NCI-H510A treated with DMSO at 0.1 percent for 48 hours (cell line): ENCODE data around the gene RILP.
"Not testable (repeated sequence)": the region's sequence is repeated elsewhere in the genome, so short reads cannot be mapped to it uniquely, and the experiment has no call there.

Experiments used
- DNase-seq: peaks from one replicate; lab custom pipeline; 2025; lab: John Stamatoyannopoulos, UW

The RILP gene

GRCh38 chr17:1649844-1650501 is at the start of gene RILP:
RILP (minus strand) TSS chr17:1649866; CDS start chr17:1649804, 62 bp downstream.
- no peak for DNase-seq

- no peak for DNase-seq
These were observed 48.0 kb upstream of the RILP start for GRCh38 chr17:1697681-1698080.

GRCh38 chr17:1695365-1695764 is 45.7 kb upstream of the RILP start:
- DNase-seq = no peak

- DNase-seq = no peak
These were observed 43.7 kb upstream of the RILP start for GRCh38 chr17:1693339-1693738.

GRCh38 chr17:1690544-1691221 is 41.0 kb upstream of the RILP start:
- no peak for DNase-seq

GRCh38 chr17:1688405-1688804 is 38.7 kb upstream of the RILP start:
- DNase-seq = not testable (repeated sequence)

GRCh38 chr17:1686086-1686485 is 36.4 kb upstream of the RILP start:
- no peak for DNase-seq

- DNase-seq = peak; percentile 90
These were observed 34.9 kb upstream of the RILP start, which contains the start of gene PRPF8 for GRCh38 chr17:1684378-1685189. PRPF8 (minus strand) TSS chr17:1684867; CDS start chr17:1684571, 296 bp downstream.

GRCh38 chr17:1683459-1683858 is 33.8 kb upstream of the RILP start:
- no peak for DNase-seq

GRCh38 chr17:1676401-1676800 is 26.7 kb upstream of the RILP start:
- DNase-seq = no peak

GRCh38 chr17:1673041-1673785 is 23.5 kb upstream of the RILP start:
- DNase-seq = no peak

GRCh38 chr17:1663934-1664333 is 14.3 kb upstream of the RILP start:
- not testable (repeated sequence) for DNase-seq

- no peak for DNase-seq
These were observed 11.4 kb upstream of the RILP start for GRCh38 chr17:1661045-1661444.

GRCh38 chr17:1658100-1658499 is 8.4 kb upstream of the RILP start:
- DNase-seq = no peak

GRCh38 chr17:1653735-1654134 is 4.1 kb upstream of the RILP start:
- DNase-seq = no peak

- DNase-seq = not testable (repeated sequence)
These were observed 3.1 kb upstream of the RILP start for GRCh38 chr17:1652794-1653193.

- no peak for DNase-seq
These were observed 1.8 kb upstream of the RILP start for GRCh38 chr17:1651559-1651844.

- no peak for DNase-seq
These were observed 1.3 kb upstream of the RILP start for GRCh38 chr17:1650731-1651558.

- DNase-seq = no peak
These were observed 463 bp downstream of the RILP start for GRCh38 chr17:1648963-1649843.

GRCh38 chr17:1648173-1648962 is 1.3 kb downstream of the RILP start:
- no peak for DNase-seq
